NCI-H2196 treated with DMSO at 0.1 percent for 48 hours (cell line): Measurements from ENCODE around the gene SLC22A6.
A peak's percentile ranks its signal among the peaks of the same experiment; 100 is the strongest.

Experiments used
- DNase-seq: peaks from one replicate; lab custom pipeline; 2025; ENCODE audit not compliant: unreplicated experiment; lab: John Stamatoyannopoulos, UW

SLC22A6 gene

GRCh38 chr11:62984451-62984991, at the start of gene SLC22A6:
SLC22A6 (minus strand) TSS chr11:62984967; CDS start chr11:62984690, 277 bp downstream.
- no peak for DNase-seq

- no peak for DNase-seq
These were observed 47.7 kb upstream of the SLC22A6 start for GRCh38 chr11:63032457-63032856.

- peak; percentile 53 for DNase-seq
These were observed 39.3 kb upstream of the SLC22A6 start for GRCh38 chr11:63023841-63024648.

GRCh38 chr11:63023222-63023814, 38.6 kb upstream of the SLC22A6 start:
- DNase-seq = no peak

GRCh38 chr11:63022441-63022840, 37.7 kb upstream of the SLC22A6 start:
- no peak for DNase-seq

GRCh38 chr11:63020671-63021291, 36.0 kb upstream of the SLC22A6 start:
- no peak for DNase-seq

- no peak for DNase-seq
These were observed 34.7 kb upstream of the SLC22A6 start for GRCh38 chr11:63019506-63019905.

GRCh38 chr11:63017306-63017974, 32.7 kb upstream of the SLC22A6 start:
- no peak for DNase-seq

GRCh38 chr11:63015521-63016215, 30.9 kb upstream of the SLC22A6 start, which contains the start of gene SLC22A8:
SLC22A8 (minus strand) TSS chr11:63015841; CDS start chr11:63014958, 883 bp downstream.
- DNase-seq = no peak

- DNase-seq = no peak
These were observed 29.8 kb upstream of the SLC22A6 start for GRCh38 chr11:63014408-63015055.

GRCh38 chr11:63012839-63013238, 28.1 kb upstream of the SLC22A6 start:
- no peak for DNase-seq

- no peak for DNase-seq
These were observed 27.7 kb upstream of the SLC22A6 start for GRCh38 chr11:63012430-63012829.

- DNase-seq = no peak
These were observed 26.2 kb upstream of the SLC22A6 start for GRCh38 chr11:63010934-63011439.

GRCh38 chr11:63007920-63008319, 23.2 kb upstream of the SLC22A6 start:
- DNase-seq = no peak

GRCh38 chr11:63001456-63001855, 16.7 kb upstream of the SLC22A6 start:
- no peak for DNase-seq

- DNase-seq = no peak
These were observed 14.9 kb upstream of the SLC22A6 start for GRCh38 chr11:62999649-63000048.

GRCh38 chr11:62999156-62999555, 14.4 kb upstream of the SLC22A6 start:
- DNase-seq = no peak

- no peak for DNase-seq
These were observed 11.5 kb upstream of the SLC22A6 start for GRCh38 chr11:62996271-62996670.

- no peak for DNase-seq
These were observed 10.0 kb upstream of the SLC22A6 start for GRCh38 chr11:62994775-62995174.

- DNase-seq = no peak
These were observed 3.5 kb upstream of the SLC22A6 start for GRCh38 chr11:62988276-62988675.
